WERI-Rb-1 (cell line): Measurements from ENCODE around the gene FNDC3B.

Source experiments
- DNase-seq: peaks from one replicate; pipeline ENCODE4 v3.0.0-alpha.2; 2020
- H3K27ac ChIP-seq: fragments of 250-450 bp; sonication (Bioruptor Pico); 2 replicates; pipeline ENCODE4 v1.5.1; 2020; ENCODE audit warnings: mild to moderate bottlenecking, moderate library complexity
- H3K27me3 ChIP-seq: fragments of 250-450 bp; sonication (Bioruptor Pico); 2 replicates; pipeline ENCODE4 v1.5.1; 2021; ENCODE audit warnings: mild to moderate bottlenecking, low read depth, moderate library complexity; ENCODE audit not compliant: insufficient read depth, severe bottlenecking
- H3K36me3 ChIP-seq: fragments of 250-450 bp; sonication (Bioruptor Pico); 2 replicates; pipeline ENCODE4 v1.5.1; 2020; ENCODE audit warnings: mild to moderate bottlenecking, moderate library complexity
- H3K4me3 ChIP-seq: 2 replicates; pipeline ENCODE4 v1.5.1; 2011; ENCODE audit warnings: low read depth, mild to moderate bottlenecking, control low read depth, low read length
- H3K9me3 ChIP-seq: fragments of 250-450 bp; sonication (Bioruptor Pico); 2 replicates; pipeline ENCODE4 v1.5.1; 2021; ENCODE audit warnings: mild to moderate bottlenecking, moderate library complexity; ENCODE audit not compliant: severe bottlenecking
- TF ChIP-seq, protein P1 (sequence below): IDR thresholded peaks from 2 replicates; pipeline ENCODE4 v1.5.1; 2011; ENCODE audit warnings: low read depth, mild to moderate bottlenecking, control low read depth, inconsistent platforms, low read length

FNDC3B gene

DNA sequence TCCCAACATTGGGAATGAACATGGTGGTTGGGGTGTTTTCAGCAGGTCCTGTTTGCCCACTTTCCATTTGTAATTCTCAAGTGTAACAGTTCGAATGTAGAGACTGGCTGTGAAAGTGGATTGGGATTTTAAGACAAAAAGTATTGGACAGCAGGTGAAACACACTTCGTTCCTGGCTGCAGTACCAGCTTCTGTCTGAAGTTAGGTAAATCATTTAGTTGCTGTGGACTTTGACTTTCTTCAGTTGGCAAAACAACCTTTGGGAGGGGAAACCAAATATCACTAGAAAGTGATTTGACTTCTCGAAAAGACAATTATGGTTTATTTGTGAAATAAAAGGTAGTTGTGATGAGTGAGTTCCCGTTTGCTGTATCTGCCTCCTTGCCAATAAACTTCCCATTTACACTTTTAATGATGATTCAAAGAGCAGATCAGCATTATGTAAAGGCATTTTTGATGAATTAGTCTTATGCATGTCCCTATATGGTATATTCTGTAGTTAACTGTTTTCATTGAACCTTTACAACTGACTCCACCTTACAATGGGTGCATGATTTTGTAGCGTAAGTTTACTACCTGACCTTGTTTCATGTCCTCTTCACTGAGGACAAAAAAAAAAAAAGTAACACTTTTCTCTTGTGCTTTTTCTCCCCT, 34.0 kb downstream of the FNDC3B start:
- Histone ChIP-seq H3K4me3 (no peak overlapping the region), H3K27me3 (no peaks in the 10 kb centered on the region), H3K9me3 (no peaks in the 10 kb centered on the region), H3K27ac (no peak overlapping the region), H3K36me3 (no peaks in the 10 kb centered on the region)
- TF ChIP-seq, protein P1, sequence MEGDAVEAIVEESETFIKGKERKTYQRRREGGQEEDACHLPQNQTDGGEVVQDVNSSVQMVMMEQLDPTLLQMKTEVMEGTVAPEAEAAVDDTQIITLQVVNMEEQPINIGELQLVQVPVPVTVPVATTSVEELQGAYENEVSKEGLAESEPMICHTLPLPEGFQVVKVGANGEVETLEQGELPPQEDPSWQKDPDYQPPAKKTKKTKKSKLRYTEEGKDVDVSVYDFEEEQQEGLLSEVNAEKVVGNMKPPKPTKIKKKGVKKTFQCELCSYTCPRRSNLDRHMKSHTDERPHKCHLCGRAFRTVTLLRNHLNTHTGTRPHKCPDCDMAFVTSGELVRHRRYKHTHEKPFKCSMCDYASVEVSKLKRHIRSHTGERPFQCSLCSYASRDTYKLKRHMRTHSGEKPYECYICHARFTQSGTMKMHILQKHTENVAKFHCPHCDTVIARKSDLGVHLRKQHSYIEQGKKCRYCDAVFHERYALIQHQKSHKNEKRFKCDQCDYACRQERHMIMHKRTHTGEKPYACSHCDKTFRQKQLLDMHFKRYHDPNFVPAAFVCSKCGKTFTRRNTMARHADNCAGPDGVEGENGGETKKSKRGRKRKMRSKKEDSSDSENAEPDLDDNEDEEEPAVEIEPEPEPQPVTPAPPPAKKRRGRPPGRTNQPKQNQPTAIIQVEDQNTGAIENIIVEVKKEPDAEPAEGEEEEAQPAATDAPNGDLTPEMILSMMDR: no peak
- no peak for DNase-seq

DNA sequence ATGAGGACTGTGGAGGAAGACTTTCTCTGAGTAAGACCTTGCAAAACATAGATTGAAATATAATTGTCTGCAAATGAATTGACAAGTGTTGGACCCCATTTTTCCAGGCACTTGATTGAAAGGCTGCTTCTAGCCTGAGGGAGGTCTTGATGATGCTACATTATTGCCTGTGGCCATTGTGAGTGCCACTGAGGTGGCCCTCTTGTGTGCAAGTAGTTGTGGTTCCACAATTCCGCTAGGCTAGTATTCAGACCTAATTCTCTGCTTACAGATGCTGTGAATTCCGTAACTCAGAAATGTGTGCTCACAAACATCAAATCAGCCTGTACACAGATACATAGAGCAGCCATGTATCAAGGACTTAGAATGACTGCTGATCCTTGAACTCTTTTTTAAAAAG, 34.7 kb downstream of the FNDC3B start:
- Histone ChIP-seq H3K36me3 (no peaks in the 10 kb centered on the region), H3K27me3 (no peaks in the 10 kb centered on the region), H3K4me3 (no peak overlapping the region), H3K27ac (no peak overlapping the region), H3K9me3 (no peaks in the 10 kb centered on the region)
- TF ChIP-seq, protein P1: no peak
- DNase-seq: no peak

GRCh38 chr3:172074586-172074985, 35.2 kb downstream of the FNDC3B start:
- Histone ChIP-seq H3K9me3 (no peaks in the 10 kb centered on the region), H3K36me3 (no peaks in the 10 kb centered on the region), H3K27ac (no peak overlapping the region), H3K27me3 (no peaks in the 10 kb centered on the region), H3K4me3 (no peak overlapping the region)
- TF ChIP-seq, protein P1: no peak
- no peak for DNase-seq

DNA sequence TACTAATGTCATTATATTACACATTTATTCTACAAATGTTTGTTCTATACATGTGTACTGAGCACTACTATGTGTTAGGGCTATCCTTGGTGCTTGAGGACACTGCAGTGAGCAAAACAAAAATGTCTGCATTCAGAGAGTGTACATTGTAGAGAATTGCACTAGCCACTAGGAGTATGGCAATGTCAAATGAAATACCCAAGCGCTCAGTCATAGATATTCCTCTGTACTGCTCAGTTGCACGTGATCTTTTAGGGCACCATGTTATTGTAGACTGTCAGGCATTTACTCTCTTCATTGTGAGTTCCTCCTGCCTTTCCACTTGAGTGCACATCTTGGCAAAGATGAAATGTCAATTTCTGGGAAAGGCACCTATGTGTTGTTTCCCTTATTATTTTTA, 36.8 kb downstream of the FNDC3B start:
- no peaks in the 10 kb centered on the region for H3K36me3 ChIP-seq
- TF ChIP-seq, protein P1: no peak
- no peaks in the 10 kb centered on the region for H3K27me3 ChIP-seq
- H3K27ac ChIP-seq: no peak overlapping the region
- H3K4me3 ChIP-seq: no peak overlapping the region
- no peak for DNase-seq
- no peaks in the 10 kb centered on the region for H3K9me3 ChIP-seq

GRCh38 chr3:172077197-172077757, 37.9 kb downstream of the FNDC3B start:
- H3K27me3 ChIP-seq: no peaks in the 10 kb centered on the region
- no peak overlapping the region for H3K27ac ChIP-seq
- no peak for DNase-seq
- H3K9me3 ChIP-seq: no peaks in the 10 kb centered on the region
- no peaks in the 10 kb centered on the region; the same call in 1 of the 2 replicates for H3K36me3 ChIP-seq
- TF ChIP-seq, protein P1: no peak
- no peak overlapping the region for H3K4me3 ChIP-seq

DNA sequence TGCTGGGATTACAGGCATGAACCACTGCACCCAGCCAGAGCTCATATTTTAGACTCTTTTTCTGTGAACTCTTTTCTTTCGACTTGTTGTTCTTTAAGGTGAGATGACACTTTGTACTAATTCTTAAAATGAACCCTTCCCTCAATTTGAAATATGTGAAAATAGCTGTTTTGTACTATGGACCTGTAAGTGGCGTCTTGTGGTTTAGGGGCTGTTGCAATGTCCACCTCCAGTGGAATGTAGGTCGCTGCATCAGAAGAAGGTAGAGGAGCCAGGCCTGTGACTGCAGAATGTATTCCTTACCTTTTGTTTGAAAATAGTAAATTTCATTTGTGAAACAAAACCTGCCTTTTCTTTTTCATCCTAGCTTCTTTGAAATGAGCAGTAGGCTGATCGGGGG, 38.9 kb downstream of the FNDC3B start:
- TF ChIP-seq, protein P1: no peak
- no peaks in the 10 kb centered on the region for H3K27me3 ChIP-seq
- no peak for DNase-seq
- H3K4me3 ChIP-seq: no peak overlapping the region
- H3K36me3 ChIP-seq: no peaks in the 10 kb centered on the region; the same call in 1 of the 2 replicates
- H3K27ac ChIP-seq: no peak overlapping the region
- no peaks in the 10 kb centered on the region for H3K9me3 ChIP-seq
